ENCODE data around the gene TSPY8. TPM values are rescaled to one million over a fixed set of nuclear protein-coding genes. Genes with fewer than 3 reads are reported as not detected.
"Not testable (repeated sequence)": the region's sequence is repeated elsewhere in the genome, so short reads cannot be mapped to it uniquely, and the experiment has no call there.

TSPY8 gene
- total RNA-seq = not detected
- polyA plus RNA-seq (2013, experiment 1 of 2) = not detected
- not detected for polyA plus RNA-seq (2013, experiment 2 of 2)
- long read RNA-seq, experiment 1 = 0 reads
- long read RNA-seq, experiment 2 = 0 reads
- long read RNA-seq, experiment 3 = 0 reads
- long read RNA-seq, experiment 4 = 0 reads

GRCh38 chrY:9357497-9357896, at the start of gene TSPY8:
Gene TSPY8, plus strand, starts transcription at chrY:9357797. Its CDS starts 46 bp downstream, at chrY:9357843.
- WGBS, 2 experiments (ENCODE audit: insufficient coverage in 1 of 2, insufficient read length in 1 of 2) = no CpG with 5 or more reads among the region's 25 CpGs
- H3K9ac ChIP-seq (ENCODE audit: extremely low read depth, low read length, poor library complexity, severe bottlenecking); H3K4me3 Mint-ChIP-seq: not testable (repeated sequence)

GRCh38 chrY:9320996-9321395, 36.6 kb upstream of the TSPY8 start:
- DNase-seq = no peak
- Mint-ChIP-seq H3K9me3 (no peaks in the 10 kb centered on the region), H3K4me3 (no peak overlapping the region), H3K4me1 (no peaks in the 10 kb centered on the region), H3K36me3 (ENCODE audit: low read depth) (no peaks in the 10 kb centered on the region), H3K27me3 (ENCODE audit: insufficient read depth) (no peaks in the 10 kb centered on the region), H3K27ac (no peak overlapping the region)
- Histone ChIP-seq H3K9ac (ENCODE audit: extremely low read depth, low read length, poor library complexity, severe bottlenecking) (no peak overlapping the region), H3K9me3 (ENCODE audit: control insufficient read depth, low read length) (no peaks in the 10 kb centered on the region), H3K27ac (ENCODE audit: low read depth, low read length) (no peak overlapping the region), H3K4me1 (ENCODE audit: control insufficient read depth, insufficient read depth, low read length) (no peaks in the 10 kb centered on the region), H3K27me3 (ENCODE audit: control insufficient read depth, insufficient read depth, low read length, poor library complexity, severe bottlenecking) (no peaks in the 10 kb centered on the region), H3K4me3 (ENCODE audit: low read length) (no peak overlapping the region), H3K36me3 (ENCODE audit: control insufficient read depth, insufficient read depth, low read length) (no peaks in the 10 kb centered on the region)
- whole genome bisulfite sequencing, 2 experiments (ENCODE audit: insufficient coverage in 1 of 2, insufficient read length in 1 of 2) = 76% methylated on average over 5 of the region's 7 CpGs; no CpG with 5 or more reads in 1 of the 2 experiments
- no peak for TF ChIP-seq CTCF (conservative IDR thresholded peaks at IDR 0.05)

More at GRCh38 chrY:9357497-9357896, at the start of gene TSPY8:
- H3K27ac Mint-ChIP-seq; H3K4me1 ChIP-seq (ENCODE audit: control insufficient read depth, insufficient read depth, low read length); H3K9me3 Mint-ChIP-seq; H3K4me1 Mint-ChIP-seq; H3K27me3 Mint-ChIP-seq (ENCODE audit: insufficient read depth); H3K36me3 Mint-ChIP-seq (ENCODE audit: low read depth); H3K27ac ChIP-seq (ENCODE audit: low read depth, low read length); H3K27me3 ChIP-seq (ENCODE audit: control insufficient read depth, insufficient read depth, low read length, poor library complexity, severe bottlenecking); DNase-seq; H3K36me3 ChIP-seq (ENCODE audit: control insufficient read depth, insufficient read depth, low read length); H3K9me3 ChIP-seq (ENCODE audit: control insufficient read depth, low read length); H3K4me3 ChIP-seq (ENCODE audit: low read length): not testable (repeated sequence)

- H3K36me3 Mint-ChIP-seq (ENCODE audit: low read depth); H3K4me1 Mint-ChIP-seq; DNase-seq; H3K9me3 ChIP-seq (ENCODE audit: control insufficient read depth, low read length); H3K4me3 Mint-ChIP-seq; H3K27me3 ChIP-seq (ENCODE audit: control insufficient read depth, insufficient read depth, low read length, poor library complexity, severe bottlenecking); H3K27me3 Mint-ChIP-seq (ENCODE audit: insufficient read depth); H3K9me3 Mint-ChIP-seq; H3K27ac ChIP-seq (ENCODE audit: low read depth, low read length); H3K9ac ChIP-seq (ENCODE audit: extremely low read depth, low read length, poor library complexity, severe bottlenecking); H3K4me3 ChIP-seq (ENCODE audit: low read length); H3K36me3 ChIP-seq (ENCODE audit: control insufficient read depth, insufficient read depth, low read length); H3K4me1 ChIP-seq (ENCODE audit: control insufficient read depth, insufficient read depth, low read length); H3K27ac Mint-ChIP-seq: not testable (repeated sequence)
- 88% methylated on average over 3 of the region's 26 CpGs; no CpG with 5 or more reads in 1 of the 2 experiments for WGBS, 2 experiments (ENCODE audit: insufficient coverage in 1 of 2, insufficient read length in 1 of 2)
Measured at GRCh38 chrY:9337164-9337563, 20.4 kb upstream of the TSPY8 start, which contains the start of gene TSPY4. Gene TSPY4, plus strand, starts transcription at chrY:9337464. Its CDS starts 46 bp downstream, at chrY:9337510.

- H3K27ac ChIP-seq (ENCODE audit: low read depth, low read length); H3K9me3 ChIP-seq (ENCODE audit: control insufficient read depth, low read length); H3K4me3 ChIP-seq (ENCODE audit: low read length); H3K27me3 ChIP-seq (ENCODE audit: control insufficient read depth, insufficient read depth, low read length, poor library complexity, severe bottlenecking); H3K4me3 Mint-ChIP-seq; H3K27me3 Mint-ChIP-seq (ENCODE audit: insufficient read depth); H3K36me3 ChIP-seq (ENCODE audit: control insufficient read depth, insufficient read depth, low read length); H3K4me1 ChIP-seq (ENCODE audit: control insufficient read depth, insufficient read depth, low read length); H3K27ac Mint-ChIP-seq; H3K9ac ChIP-seq (ENCODE audit: extremely low read depth, low read length, poor library complexity, severe bottlenecking); H3K9me3 Mint-ChIP-seq; H3K4me1 Mint-ChIP-seq; DNase-seq; H3K36me3 Mint-ChIP-seq (ENCODE audit: low read depth): not testable (repeated sequence)
- WGBS, 2 experiments (ENCODE audit: insufficient coverage in 1 of 2, insufficient read length in 1 of 2) = 95 to 100% methylated on average over 2 to 9 of the region's 26 CpGs
Measured at GRCh38 chrY:9396527-9396926, 38.9 kb downstream of the TSPY8 start.

GRCh38 chrY:9398121-9398520, 40.5 kb downstream of the TSPY8 start, which contains the start of gene TSPY3:
Gene TSPY3, plus strand, starts transcription at chrY:9398421. Its CDS starts 46 bp downstream, at chrY:9398467.
- H3K27ac ChIP-seq (ENCODE audit: low read depth, low read length); H3K4me3 ChIP-seq (ENCODE audit: low read length); H3K9me3 ChIP-seq (ENCODE audit: control insufficient read depth, low read length); H3K9me3 Mint-ChIP-seq; H3K4me1 ChIP-seq (ENCODE audit: control insufficient read depth, insufficient read depth, low read length); H3K27ac Mint-ChIP-seq; H3K36me3 ChIP-seq (ENCODE audit: control insufficient read depth, insufficient read depth, low read length); H3K27me3 Mint-ChIP-seq (ENCODE audit: insufficient read depth); H3K9ac ChIP-seq (ENCODE audit: extremely low read depth, low read length, poor library complexity, severe bottlenecking); H3K27me3 ChIP-seq (ENCODE audit: control insufficient read depth, insufficient read depth, low read length, poor library complexity, severe bottlenecking); H3K36me3 Mint-ChIP-seq (ENCODE audit: low read depth); DNase-seq; H3K4me1 Mint-ChIP-seq; H3K4me3 Mint-ChIP-seq: not testable (repeated sequence)
- no CpG with 5 or more reads among the region's 26 CpGs for WGBS, 2 experiments (ENCODE audit: insufficient coverage in 1 of 2, insufficient read length in 1 of 2)
